Upper lobe of left lung (tissue), 6 donors: Measurements from ENCODE around the gene FAM180B. TPM values are rescaled to one million over a fixed set of nuclear protein-coding genes. Genes with fewer than 3 reads are reported as not detected.

Experiments used
- ATAC-seq, 2 donors: fragments of 200-7000 bp; cut with Tn5 transposase; one replicate each; pipeline ENCODE4 v1.9.1; 2022; ENCODE audit warnings: mild to moderate bottlenecking in 2 of 2, moderate library complexity in 2 of 2; ENCODE audit not compliant: low FRiP score in 2 of 2
- DNase-seq, 2 donors: peaks; one replicate each; pipeline ENCODE4 v3.0.0-alpha.2; 2019 to 2020
- H3K27ac ChIP-seq, 4 donors: fragments of 200-600 bp; sonication (generic); one replicate each; pipeline ENCODE4 v1.5.1; 2016 to 2019
- H3K27me3 ChIP-seq, 4 donors: fragments of 200-600 bp; sonication (generic); one replicate each; pipeline ENCODE4 v1.5.1; 2017 to 2019
- H3K36me3 ChIP-seq, 4 donors: fragments of 200-600 bp; sonication (generic); one replicate each; pipeline ENCODE4 v1.5.1; 2016 to 2019
- H3K4me1 ChIP-seq, 4 donors: fragments of 200-600 bp; sonication (generic); one replicate each; pipeline ENCODE4 v1.5.1; 2018 to 2019
- H3K4me3 ChIP-seq, 4 donors: fragments of 200-600 bp; sonication (generic); one replicate each; pipeline ENCODE4 v1.5.1; 2017 to 2019; ENCODE audit warnings: mild to moderate bottlenecking in 2 of 4, moderate library complexity in 1 of 4
- H3K9me3 ChIP-seq, 4 donors: fragments of 200-600 bp; sonication (generic); one replicate each; pipeline ENCODE4 v1.5.1; 2018 to 2019
- CTCF ChIP-seq, 6 experiments: fragments of 450-650 bp in 4 of 6; fragments of 200-600 bp in 2 of 6; sonication (generic) in 2 of 6; IDR thresholded peaks; one replicate each; pipeline ENCODE4 v1.5.1; 2016 to 2019; ENCODE audit warnings: antibody characterized with exemption in 6 of 6
- EP300 ChIP-seq, 4 donors: sonication (generic); formaldehyde crosslinking; IDR thresholded peaks; one replicate each; pipeline ENCODE4 v1.5.1; 2017; ENCODE audit warnings: antibody characterized with exemption in 4 of 4, control low read depth in 2 of 4
- POLR2A ChIP-seq, 4 donors: fragments of 450-650 bp; IDR thresholded peaks; one replicate each; pipeline ENCODE4 v1.5.1; 2016 to 2017; ENCODE audit warnings: antibody characterized with exemption in 4 of 4, mild to moderate bottlenecking in 2 of 4
- POLR2AphosphoS5 ChIP-seq, 2 donors: sonication (generic); formaldehyde crosslinking; IDR thresholded peaks; one replicate each; pipeline ENCODE4 v1.5.1; 2017; ENCODE audit warnings: antibody characterized with exemption in 2 of 2
- WGBS, 2 donors: methylation state at CpG; one replicate each; pipeline ENCODE4 v1.1.5; 2017 to 2018; 5-methylcytosine and 5-hydroxymethylcytosine counted together
- total RNA-seq, 6 donors: library from RNA; depleted of rRNA in 4 of 6; stranded (reverse); fragments of >200 nt in 4 of 6; gene quantifications; one replicate each; pipeline versions ENCODE4 v1.1.0 to v1.2.1, GENCODE V29; 2016 to 2021
- donor health status: DM: no; HTN: no; CAD: no; lungs with moderate emphysema.
- donor health status: DM: no; HTN: yes; CAD: no; lungs with severe emphysema.

The FAM180B gene
- total RNA-seq, 6 donors from 2014 or later = 0.14 to 0.30 TPM; not detected in 4

- no peaks in the 10 kb centered on the region for H3K9me3 ChIP-seq
- TF ChIP-seq CTCF (IDR thresholded peaks at IDR 0.05) (peak in 1 of 6 experiments; percentile 23), POLR2A (IDR thresholded peaks at IDR 0.05) (peak in 2 of 4 donors; percentile 35 to 76), POLR2AphosphoS5 (IDR thresholded peaks at IDR 0.05) (peak; percentile 93 to 97), EP300 (IDR thresholded peaks at IDR 0.05) (peak in 1 of 4 donors; percentile 52)
- DNase-seq (peak; percentile 92 to 93), ATAC-seq (peak; percentile 94 to 98)
- no peaks in the 10 kb centered on the region for H3K27me3 ChIP-seq
- peaks cover 20 to 29% (median 28%) of the 10 kb centered on the region in 4 donors for H3K4me1 ChIP-seq
- peak within 1 kb of the TSS; percentile 80 to 96 (median 89) for H3K27ac ChIP-seq
- peaks cover 30 to 66% (median 51%) of the 10 kb centered on the region in 4 donors for H3K36me3 ChIP-seq
- WGBS, 2 donors = 0 to 1% methylated on average over 18 to 47 of the region's 72 CpGs
- peak within 1 kb of the TSS; percentile 77 to 99 (median 90) for H3K4me3 ChIP-seq
Measured at GRCh38 chr11:47578524-47579494, 7.7 kb upstream of the FAM180B start, which contains the start of the genes KBTBD4 and NDUFS3. KBTBD4 (minus strand) TSS chr11:47578970; CDS start chr11:47578951, 19 bp downstream. NDUFS3 (plus strand) TSS chr11:47579074; CDS start chr11:47579092, 18 bp downstream.

- peaks cover 11 to 19% (median 13%) of the 10 kb centered on the region in 4 donors for H3K4me1 ChIP-seq
- WGBS, 2 donors = 92 to 97% methylated on average over 5 of the region's 5 CpGs
Measured at GRCh38 chr11:47583844-47584243, 2.6 kb upstream of the FAM180B start.

GRCh38 chr11:47587039-47587716, 700 bp downstream of the FAM180B start:
- peaks cover 0 to 16% (median 1%) of the 10 kb centered on the region in 4 donors for H3K4me1 ChIP-seq
- H3K27ac ChIP-seq = no peak overlapping the region
- WGBS, 2 donors = 62 to 75% methylated on average over 6 of the region's 6 CpGs
- H3K9me3 ChIP-seq = no peaks in the 10 kb centered on the region
- DNase-seq (no peak), ATAC-seq (peak in 1 of 2 donors; percentile 20)
- H3K36me3 ChIP-seq = peaks cover 18 to 31% (median 30%) of the 10 kb centered on the region in 4 donors
- no peak for TF ChIP-seq CTCF (IDR thresholded peaks at IDR 0.05)
- H3K27me3 ChIP-seq = peaks cover 0 to 14% (median 4%) of the 10 kb centered on the region in 4 donors
- no peak overlapping the region for H3K4me3 ChIP-seq

More at GRCh38 chr11:47583844-47584243, 2.6 kb upstream of the FAM180B start:
- TF ChIP-seq EP300 (IDR thresholded peaks at IDR 0.05) = no peak
- no peak for TF ChIP-seq POLR2AphosphoS5 (IDR thresholded peaks at IDR 0.05)
- TF ChIP-seq POLR2A (IDR thresholded peaks at IDR 0.05) = no peak
- TF ChIP-seq CTCF (IDR thresholded peaks at IDR 0.05) = no peak
- H3K27me3 ChIP-seq = no peaks in the 10 kb centered on the region
- no peak overlapping the region for H3K27ac ChIP-seq
- H3K9me3 ChIP-seq = no peaks in the 10 kb centered on the region
- H3K4me3 ChIP-seq = no peak overlapping the region
- DNase-seq (no peak), ATAC-seq (no peak)
- H3K36me3 ChIP-seq = peaks cover 28 to 50% (median 46%) of the 10 kb centered on the region in 4 donors

- no peak for TF ChIP-seq CTCF (IDR thresholded peaks at IDR 0.05)
- TF ChIP-seq EP300 (IDR thresholded peaks at IDR 0.05) = no peak
- TF ChIP-seq POLR2A (IDR thresholded peaks at IDR 0.05) = peak in 1 of 4 donors; percentile 44
- Histone ChIP-seq H3K27ac (peak overlapping the region in 1 of 4 donors; percentile 26), H3K4me1 (peaks cover 0 to 16% (median 1%) of the 10 kb centered on the region in 4 donors), H3K4me3 (no peak overlapping the region), H3K36me3 (peaks cover 11 to 25% (median 23%) of the 10 kb centered on the region in 4 donors), H3K27me3 (peaks cover 0 to 14% (median 4%) of the 10 kb centered on the region in 4 donors), H3K9me3 (no peaks in the 10 kb centered on the region)
- peak; percentile 64 to 74 for ATAC-seq
- WGBS, 2 donors = 48 to 66% methylated on average over 4 to 14 of the region's 14 CpGs
- DNase-seq = peak in 1 of 2 donors; percentile 70
Measured at GRCh38 chr11:47587723-47588326, 1.3 kb downstream of the FAM180B start.
